Activated naive CD8-positive, alpha-beta T cell (primary cell): ENCODE data around the gene SELENOT.
"Not testable (repeated sequence)": the region's sequence is repeated elsewhere in the genome, so short reads cannot be mapped to it uniquely, and the experiment has no call there.

Source experiments
- H3K27ac Mint-ChIP-seq: one replicate; pipeline ENCODE4 v1.8.0; 2021; ENCODE audit warnings: mixed read lengths
- H3K27me3 Mint-ChIP-seq: one replicate; pipeline ENCODE4 v1.8.0; 2021; ENCODE audit warnings: mixed read lengths
- H3K36me3 Mint-ChIP-seq: one replicate; pipeline ENCODE4 v1.8.0; 2021; ENCODE audit warnings: mixed read lengths
- H3K4me1 Mint-ChIP-seq: one replicate; pipeline ENCODE4 v1.8.0; 2021; ENCODE audit warnings: low read depth, mixed read lengths
- H3K4me3 Mint-ChIP-seq: one replicate; pipeline ENCODE4 v1.8.0; 2021; ENCODE audit warnings: mild to moderate bottlenecking, mixed read lengths
- H3K9me3 Mint-ChIP-seq: one replicate; pipeline ENCODE4 v1.8.0; 2021; ENCODE audit warnings: low read depth, mixed read lengths

The SELENOT gene

DNA sequence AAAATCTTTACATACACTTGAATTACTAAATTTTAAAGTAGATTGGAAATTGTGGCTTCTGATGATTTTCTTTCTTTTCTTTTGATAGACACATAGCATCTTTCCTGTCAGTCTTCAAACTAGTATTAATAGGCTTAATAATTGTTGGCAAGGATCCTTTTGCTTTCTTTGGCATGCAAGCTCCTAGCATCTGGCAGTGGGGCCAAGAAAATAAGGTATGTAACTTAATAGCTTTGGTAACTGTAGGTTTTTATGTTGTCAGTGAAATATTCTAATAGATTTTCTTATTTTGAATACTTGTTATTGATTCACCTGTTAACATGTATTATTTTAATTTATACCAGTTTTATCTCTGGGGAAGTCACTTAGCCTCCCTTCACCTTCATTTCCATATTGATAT, 19.8 kb downstream of the SELENOT start:
- peaks cover 22% of the 10 kb centered on the region for H3K36me3 Mint-ChIP-seq
- peak overlapping the region; percentile 58 for H3K27ac Mint-ChIP-seq
- not testable (repeated sequence) for H3K27me3 Mint-ChIP-seq, H3K4me3 Mint-ChIP-seq, H3K9me3 Mint-ChIP-seq
- peaks cover 45% of the 10 kb centered on the region for H3K4me1 Mint-ChIP-seq

- Mint-ChIP-seq H3K27ac (peak overlapping the region; percentile 54), H3K9me3 (no peaks in the 10 kb centered on the region), H3K27me3 (no peaks in the 10 kb centered on the region), H3K36me3 (peaks cover 15% of the 10 kb centered on the region), H3K4me1 (peaks cover 36% of the 10 kb centered on the region), H3K4me3 (no peak overlapping the region)
Measured at GRCh38 chr3:150623945-150624344, 20.8 kb downstream of the SELENOT start.

GRCh38 chr3:150626148-150626930, 23.2 kb downstream of the SELENOT start:
- Mint-ChIP-seq H3K27me3 (no peaks in the 10 kb centered on the region), H3K4me1 (peaks cover 17% of the 10 kb centered on the region), H3K27ac (no peak overlapping the region), H3K36me3 (peaks cover 15% of the 10 kb centered on the region), H3K9me3 (no peaks in the 10 kb centered on the region), H3K4me3 (no peak overlapping the region)

GRCh38 chr3:150627557-150627956, 24.4 kb downstream of the SELENOT start:
- Mint-ChIP-seq H3K4me1 (peaks cover 8% of the 10 kb centered on the region), H3K27ac (no peak overlapping the region), H3K9me3 (no peaks in the 10 kb centered on the region), H3K36me3 (peaks cover 15% of the 10 kb centered on the region), H3K4me3 (no peak overlapping the region), H3K27me3 (no peaks in the 10 kb centered on the region)

- Mint-ChIP-seq H3K36me3 (peaks cover 10% of the 10 kb centered on the region), H3K27ac (peak overlapping the region; percentile 47), H3K4me3 (no peak overlapping the region), H3K9me3 (no peaks in the 10 kb centered on the region), H3K4me1 (peaks cover 20% of the 10 kb centered on the region), H3K27me3 (no peaks in the 10 kb centered on the region)
Measured at GRCh38 chr3:150631515-150632221, 28.5 kb downstream of the SELENOT start.

DNA sequence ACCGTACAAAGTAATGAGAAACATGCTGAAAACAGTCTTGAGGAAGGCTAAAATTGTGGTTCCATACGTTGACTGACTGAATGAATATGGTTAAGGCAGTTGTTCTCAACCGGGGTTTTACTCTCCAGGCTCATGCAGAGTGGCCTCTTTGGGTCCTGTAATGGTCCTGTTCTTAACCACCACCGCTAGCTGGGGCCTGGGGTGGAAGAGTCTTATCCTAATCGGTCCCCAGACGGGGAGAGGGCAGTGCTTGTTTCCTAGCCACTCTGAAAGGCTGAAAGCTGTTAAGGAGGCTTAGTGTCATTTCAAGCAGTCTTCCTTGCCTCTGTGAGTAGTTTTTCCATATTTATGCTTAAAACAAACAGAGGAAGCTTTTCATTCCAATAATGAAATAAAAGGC, 32.0 kb downstream of the SELENOT start:
- peaks cover 7% of the 10 kb centered on the region for H3K36me3 Mint-ChIP-seq
- no peaks in the 10 kb centered on the region for H3K9me3 Mint-ChIP-seq
- H3K27ac Mint-ChIP-seq, result peak overlapping the region; percentile 23
- H3K27me3 Mint-ChIP-seq, result no peaks in the 10 kb centered on the region
- no peak overlapping the region for H3K4me3 Mint-ChIP-seq
- H3K4me1 Mint-ChIP-seq, result peaks cover 22% of the 10 kb centered on the region

GRCh38 chr3:150635526-150635925, 32.4 kb downstream of the SELENOT start:
- Mint-ChIP-seq H3K4me3 (no peak overlapping the region), H3K36me3 (peaks cover 6% of the 10 kb centered on the region), H3K27ac (peak overlapping the region; percentile 30), H3K27me3 (no peaks in the 10 kb centered on the region), H3K4me1 (peaks cover 22% of the 10 kb centered on the region), H3K9me3 (no peaks in the 10 kb centered on the region)

- H3K36me3 Mint-ChIP-seq, result peaks cover 5% of the 10 kb centered on the region
- H3K4me3 Mint-ChIP-seq, result no peak overlapping the region
- no peaks in the 10 kb centered on the region for H3K27me3 Mint-ChIP-seq
- H3K4me1 Mint-ChIP-seq, result peaks cover 22% of the 10 kb centered on the region
- H3K9me3 Mint-ChIP-seq, result no peaks in the 10 kb centered on the region
- H3K27ac Mint-ChIP-seq, result no peak overlapping the region
Measured at GRCh38 chr3:150636258-150636657, 33.1 kb downstream of the SELENOT start.

- H3K36me3 Mint-ChIP-seq, result no peaks in the 10 kb centered on the region
- no peaks in the 10 kb centered on the region for H3K9me3 Mint-ChIP-seq
- peaks cover 22% of the 10 kb centered on the region for H3K4me1 Mint-ChIP-seq
- H3K27ac Mint-ChIP-seq, result no peak overlapping the region
- H3K27me3 Mint-ChIP-seq, result peaks cover 5% of the 10 kb centered on the region
- no peak overlapping the region for H3K4me3 Mint-ChIP-seq
Measured at GRCh38 chr3:150639262-150639661, 36.1 kb downstream of the SELENOT start.

DNA sequence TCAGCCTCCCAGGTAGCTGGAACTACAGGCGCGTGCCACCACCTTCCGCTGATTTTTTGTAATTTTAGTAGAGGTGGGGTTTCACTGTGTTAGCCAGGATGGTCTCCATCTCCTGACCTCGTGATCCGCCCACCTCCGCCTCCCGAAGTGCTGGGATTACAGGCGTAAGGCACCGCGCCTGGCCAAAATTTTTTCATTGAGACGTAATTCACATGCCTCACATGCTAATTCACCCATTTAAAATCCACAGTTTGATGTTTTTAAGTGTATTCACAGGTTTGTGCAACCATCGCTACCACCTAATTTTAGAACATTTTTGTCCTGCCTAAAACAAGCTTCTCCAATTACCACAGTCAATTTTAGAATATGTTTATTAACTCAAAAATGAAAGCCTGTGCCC, 37.1 kb downstream of the SELENOT start:
- Mint-ChIP-seq H3K4me3 (no peak overlapping the region), H3K36me3 (no peaks in the 10 kb centered on the region), H3K27me3 (peaks cover 5% of the 10 kb centered on the region), H3K9me3 (no peaks in the 10 kb centered on the region), H3K4me1 (peaks cover 14% of the 10 kb centered on the region), H3K27ac (no peak overlapping the region)

GRCh38 chr3:150653110-150653561, 50.0 kb downstream of the SELENOT start:
- no peak overlapping the region for H3K27ac Mint-ChIP-seq
- H3K4me3 Mint-ChIP-seq, result no peak overlapping the region
- no peaks in the 10 kb centered on the region for H3K4me1 Mint-ChIP-seq
- peaks cover 1% of the 10 kb centered on the region for H3K27me3 Mint-ChIP-seq
- H3K36me3 Mint-ChIP-seq, result no peaks in the 10 kb centered on the region
- no peaks in the 10 kb centered on the region for H3K9me3 Mint-ChIP-seq

GRCh38 chr3:150656316-150656715, 53.2 kb downstream of the SELENOT start:
- no peaks in the 10 kb centered on the region for H3K9me3 Mint-ChIP-seq

DNA sequence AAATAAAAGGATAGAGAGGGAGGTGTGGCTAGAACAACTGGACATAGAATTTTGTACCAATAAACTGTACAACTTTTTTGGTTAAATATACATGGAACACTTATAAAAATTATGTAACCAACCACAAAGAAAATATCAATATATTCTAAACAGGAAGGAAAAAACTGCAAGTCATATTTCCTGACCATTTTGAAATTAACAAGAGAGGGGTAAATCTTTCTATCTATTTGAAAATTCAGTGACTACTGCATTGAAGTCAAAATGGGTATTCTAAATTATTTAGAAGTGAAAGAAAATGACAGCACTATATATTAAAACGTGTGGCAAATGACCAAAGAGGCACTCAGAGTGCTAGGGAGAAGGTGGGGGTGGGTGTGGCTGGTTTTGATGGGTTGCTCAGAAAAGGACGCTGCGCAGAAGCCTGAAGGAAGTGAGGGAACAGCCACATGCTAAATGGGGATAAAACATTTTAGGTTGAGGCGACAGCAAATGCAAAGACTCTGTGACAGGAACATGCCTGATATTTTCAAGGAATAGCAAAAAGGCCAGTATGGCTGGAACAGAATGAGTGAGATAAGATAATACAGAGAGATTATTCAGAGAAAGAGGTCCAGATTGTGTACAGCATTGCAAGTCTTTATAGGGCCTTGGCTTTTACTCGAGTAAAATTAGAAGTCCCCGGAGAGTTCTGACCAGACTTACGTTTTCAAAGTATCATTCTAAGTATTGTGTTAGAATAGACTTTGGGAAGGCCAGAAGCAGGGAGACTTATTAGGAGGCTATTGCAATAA, 59.5 kb downstream of the SELENOT start:
- no peaks in the 10 kb centered on the region for H3K9me3 Mint-ChIP-seq
- H3K36me3 Mint-ChIP-seq, result peaks cover 3% of the 10 kb centered on the region
- no peak overlapping the region for H3K4me3 Mint-ChIP-seq
- H3K27ac Mint-ChIP-seq, result no peak overlapping the region
- H3K4me1 Mint-ChIP-seq, result peaks cover 6% of the 10 kb centered on the region
- H3K27me3 Mint-ChIP-seq, result peaks cover 6% of the 10 kb centered on the region

More at GRCh38 chr3:150656316-150656715, 53.2 kb downstream of the SELENOT start:
- no peak overlapping the region for H3K4me3 Mint-ChIP-seq
- peaks cover 1% of the 10 kb centered on the region for H3K27me3 Mint-ChIP-seq
- H3K36me3 Mint-ChIP-seq, result no peaks in the 10 kb centered on the region
- no peak overlapping the region for H3K27ac Mint-ChIP-seq
- H3K4me1 Mint-ChIP-seq, result no peaks in the 10 kb centered on the region

GRCh38 chr3:150663461-150663860, 60.3 kb downstream of the SELENOT start:
- peaks cover 6% of the 10 kb centered on the region for H3K27me3 Mint-ChIP-seq
- no peak overlapping the region for H3K27ac Mint-ChIP-seq
- H3K9me3 Mint-ChIP-seq, result no peaks in the 10 kb centered on the region
- peaks cover 3% of the 10 kb centered on the region for H3K36me3 Mint-ChIP-seq
- no peak overlapping the region for H3K4me3 Mint-ChIP-seq
- H3K4me1 Mint-ChIP-seq, result peaks cover 6% of the 10 kb centered on the region

DNA sequence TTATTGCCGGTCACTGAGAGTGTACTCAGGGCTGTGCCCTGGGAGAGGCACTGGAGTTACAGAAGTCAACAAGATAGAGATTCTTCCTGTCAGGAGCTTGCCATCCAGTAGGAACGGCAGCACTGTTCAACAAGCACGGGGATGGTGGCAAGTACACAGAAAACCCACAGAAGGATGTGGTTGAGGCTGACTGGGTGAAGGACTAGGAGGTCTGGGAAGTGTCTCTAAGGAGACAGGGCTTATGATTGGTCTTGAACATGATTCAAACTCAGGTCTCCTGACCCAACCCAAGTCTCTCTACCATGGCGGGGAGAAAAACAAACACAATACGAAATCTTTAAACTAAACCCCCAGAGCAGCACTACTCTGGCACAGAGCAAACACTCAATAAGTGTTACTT, 63.0 kb downstream of the SELENOT start:
- no peaks in the 10 kb centered on the region for H3K9me3 Mint-ChIP-seq
- H3K27ac Mint-ChIP-seq, result no peak overlapping the region
- peaks cover 6% of the 10 kb centered on the region for H3K27me3 Mint-ChIP-seq
- no peak overlapping the region for H3K4me3 Mint-ChIP-seq
- H3K36me3 Mint-ChIP-seq, result peaks cover 3% of the 10 kb centered on the region
- peaks cover 6% of the 10 kb centered on the region for H3K4me1 Mint-ChIP-seq
